Sigmoid colon (tissue), 4 donors: ENCODE data around the gene LRRC30.

ENCODE experiments used
- CTCF ChIP-seq, 4 experiments: fragments of 450-650 bp in 3 of 4; fragments of 200-600 bp in 1 of 4; IDR thresholded peaks; one replicate each; pipeline ENCODE4 v1.5.1; 2016 to 2019; ENCODE audit warnings: antibody characterized with exemption in 4 of 4, mild to moderate bottlenecking in 3 of 4, moderate library complexity in 2 of 4
- EP300 ChIP-seq, 4 donors: sonication (generic); formaldehyde crosslinking; IDR thresholded peaks; one replicate each; pipeline ENCODE4 v1.6.1; 2017; ENCODE audit warnings: antibody characterized with exemption in 4 of 4
- POLR2A ChIP-seq, 2 donors: fragments of 450-650 bp; IDR thresholded peaks; one replicate each; pipeline ENCODE4 v1.6.1; 2016; ENCODE audit warnings: antibody characterized with exemption in 2 of 2, mild to moderate bottlenecking in 2 of 2, moderate library complexity in 2 of 2

GRCh38 chr18:7196421-7196820 is 34.5 kb upstream of the LRRC30 start:
- TF ChIP-seq CTCF (IDR thresholded peaks at IDR 0.05) (no peak), EP300 (IDR thresholded peaks at IDR 0.05) (no peak), POLR2A (IDR thresholded peaks at IDR 0.05) (no peak)
